Panc1 (cell line): Measurements from ENCODE around the gene APLN. TPM values are rescaled to one million over a fixed set of nuclear protein-coding genes. Genes with fewer than 3 reads are reported as not detected.

Experiments
- ATAC-seq: fragments of 200-7000 bp; cut with Tn5 transposase; 2 replicates; pipeline ENCODE4 v1.9.1; 2020; ENCODE audit warnings: mild to moderate bottlenecking, moderate library complexity
- BruUV-seq: library from RNA; stranded (reverse); fragments of 400-500 nt; replicated peaks from 2 replicates; lab custom pipeline; 2021; lab: Mats Ljungman, UMichigan
- CTCF ChIA-PET: fragments of 300-600 bp; sonication (Branson Sonifier 250); formaldehyde crosslinking; loops from one replicate; lab custom pipeline; 2022; ENCODE audit warnings: antibody characterized with exemption; lab: Charles Lee
- POLR2A ChIA-PET: fragments of 300-600 bp; sonication (Branson Sonifier 250); formaldehyde crosslinking; loops from one replicate; lab custom pipeline; 2022; ENCODE audit warnings: antibody characterized with exemption; lab: Charles Lee
- DNase-seq: peaks from one replicate; pipeline ENCODE4 v3.0.0-alpha.2; 2010; ENCODE audit warnings: low read depth, low spot score
- H3K27ac ChIP-seq: 2 replicates; pipeline ENCODE4 v1.5.1; 2011; ENCODE audit warnings: mild to moderate bottlenecking, low read length, inconsistent platforms
- H3K27me3 ChIP-seq: fragments of 200-500 bp; sonication (Bioruptor generic); 2 replicates; pipeline ENCODE4 v1.6.0; 2014; ENCODE audit warnings: low read length, inconsistent platforms; ENCODE audit not compliant: control insufficient read depth, insufficient read depth
- H3K36me3 ChIP-seq: fragments of 200-500 bp; sonication (Bioruptor generic); 2 replicates; pipeline ENCODE4 v1.5.1; 2014; ENCODE audit warnings: inconsistent platforms, mild to moderate bottlenecking, low read length, moderate library complexity; ENCODE audit not compliant: control insufficient read depth, insufficient read depth
- H3K4me1 ChIP-seq: 2 replicates; pipeline ENCODE4 v1.5.1; 2011; ENCODE audit warnings: inconsistent platforms, mild to moderate bottlenecking, low read length, moderate library complexity; ENCODE audit not compliant: control insufficient read depth, insufficient read depth
- H3K4me3 ChIP-seq, 2 experiments: 2 replicates each; pipeline ENCODE4 v1.5.1; 2011 to 2012; ENCODE audit warnings: low read depth in 2 of 2, low read length in 2 of 2, mild to moderate bottlenecking in 2 of 2, inconsistent platforms in 1 of 2, moderate library complexity in 1 of 2
- H3K9me3 ChIP-seq: fragments of 200-500 bp; sonication (Bioruptor generic); 2 replicates; pipeline ENCODE4 v1.5.1; 2014; ENCODE audit warnings: low read depth, mild to moderate bottlenecking, inconsistent platforms, low read length, moderate library complexity; ENCODE audit not compliant: control insufficient read depth, insufficient read depth
- CTCF ChIP-seq: fragments of 450-650 bp; IDR thresholded peaks from 2 replicates; pipeline ENCODE4 v1.5.1; 2017; ENCODE audit warnings: mild to moderate bottlenecking
- POLR2AphosphoS5 ChIP-seq: IDR thresholded peaks from 2 replicates; pipeline ENCODE4 v1.6.1; 2012; ENCODE audit warnings: mild to moderate bottlenecking, low read depth, low read length, moderate library complexity
- SIN3A ChIP-seq: IDR thresholded peaks from 2 replicates; pipeline ENCODE4 v1.6.1; 2012; ENCODE audit warnings: low read depth, mild to moderate bottlenecking, low read length, moderate library complexity, borderline replicate concordance; ENCODE audit not compliant: insufficient read depth
- TCF7L2 ChIP-seq: IDR thresholded peaks from 2 replicates; pipeline ENCODE4 v1.6.1; 2011; ENCODE audit warnings: mild to moderate bottlenecking, low read depth, low read length, inconsistent platforms
- in situ Hi-C: cut with HindIII; loops from 2 replicates; pipeline ENCODE4 v1.10.0; 2016; ENCODE audit warnings: low sequenced_read_pairs, low pct_unique_long_range_greater_than_20kb
- intact Hi-C: fragments of 100-400 bp; cut with micrococcal nuclease; formaldehyde crosslinking; loops from one replicate; pipeline ENCODE4 v1.10.0; 2022; ENCODE audit not compliant: unreplicated experiment
- total RNA-seq: library from RNA; stranded (reverse); gene quantifications from one replicate; pipeline ENCODE4 v1.2.1, GENCODE V29; 2021; ENCODE audit not compliant: unreplicated experiment
- TF ChIP-seq, protein P1 (sequence below), 2 experiments: IDR thresholded peaks; 2 replicates each; pipeline ENCODE4 v1.6.1; 2011 to 2012; ENCODE audit warnings: low read depth in 2 of 2, control low read depth in 1 of 2, low read length in 1 of 2, mild to moderate bottlenecking in 1 of 2, moderate library complexity in 1 of 2; ENCODE audit not compliant: insufficient read depth in 1 of 2

Gene APLN
- total RNA-seq, 1 experiment from 2014 or later: 1.1 TPM

- in situ Hi-C loops: no loop called here
- ATAC-seq (no peak), DNase-seq (no peak)
- Histone ChIP-seq H3K36me3 (no peaks in the 10 kb centered on the region), H3K4me3 (no peak overlapping the region), H3K27me3 (no peaks in the 10 kb centered on the region), H3K27ac (no peak overlapping the region), H3K4me1 (no peaks in the 10 kb centered on the region), H3K9me3 (no peaks in the 10 kb centered on the region)
- ChIA-PET CTCF (no interaction called here), POLR2A (no interaction called here)
- TF ChIP-seq POLR2AphosphoS5: no peak
- no peak for TF ChIP-seq CTCF
- TF ChIP-seq TCF7L2: no peak
- TF ChIP-seq, protein P1, sequence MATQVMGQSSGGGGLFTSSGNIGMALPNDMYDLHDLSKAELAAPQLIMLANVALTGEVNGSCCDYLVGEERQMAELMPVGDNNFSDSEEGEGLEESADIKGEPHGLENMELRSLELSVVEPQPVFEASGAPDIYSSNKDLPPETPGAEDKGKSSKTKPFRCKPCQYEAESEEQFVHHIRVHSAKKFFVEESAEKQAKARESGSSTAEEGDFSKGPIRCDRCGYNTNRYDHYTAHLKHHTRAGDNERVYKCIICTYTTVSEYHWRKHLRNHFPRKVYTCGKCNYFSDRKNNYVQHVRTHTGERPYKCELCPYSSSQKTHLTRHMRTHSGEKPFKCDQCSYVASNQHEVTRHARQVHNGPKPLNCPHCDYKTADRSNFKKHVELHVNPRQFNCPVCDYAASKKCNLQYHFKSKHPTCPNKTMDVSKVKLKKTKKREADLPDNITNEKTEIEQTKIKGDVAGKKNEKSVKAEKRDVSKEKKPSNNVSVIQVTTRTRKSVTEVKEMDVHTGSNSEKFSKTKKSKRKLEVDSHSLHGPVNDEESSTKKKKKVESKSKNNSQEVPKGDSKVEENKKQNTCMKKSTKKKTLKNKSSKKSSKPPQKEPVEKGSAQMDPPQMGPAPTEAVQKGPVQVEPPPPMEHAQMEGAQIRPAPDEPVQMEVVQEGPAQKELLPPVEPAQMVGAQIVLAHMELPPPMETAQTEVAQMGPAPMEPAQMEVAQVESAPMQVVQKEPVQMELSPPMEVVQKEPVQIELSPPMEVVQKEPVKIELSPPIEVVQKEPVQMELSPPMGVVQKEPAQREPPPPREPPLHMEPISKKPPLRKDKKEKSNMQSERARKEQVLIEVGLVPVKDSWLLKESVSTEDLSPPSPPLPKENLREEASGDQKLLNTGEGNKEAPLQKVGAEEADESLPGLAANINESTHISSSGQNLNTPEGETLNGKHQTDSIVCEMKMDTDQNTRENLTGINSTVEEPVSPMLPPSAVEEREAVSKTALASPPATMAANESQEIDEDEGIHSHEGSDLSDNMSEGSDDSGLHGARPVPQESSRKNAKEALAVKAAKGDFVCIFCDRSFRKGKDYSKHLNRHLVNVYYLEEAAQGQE (IDR thresholded peaks at IDR 0.05; ENCODE audit: insufficient read depth in 1 of 2, low read depth in 2 of 2, low read length in 1 of 2): no peak
- no peak for TF ChIP-seq SIN3A
- BruUV-seq: no TSS peak
- intact Hi-C loops: no loop called here
These were observed 40.1 kb downstream of the APLN start for GRCh38 chrX:129614481-129615255.

DNA sequence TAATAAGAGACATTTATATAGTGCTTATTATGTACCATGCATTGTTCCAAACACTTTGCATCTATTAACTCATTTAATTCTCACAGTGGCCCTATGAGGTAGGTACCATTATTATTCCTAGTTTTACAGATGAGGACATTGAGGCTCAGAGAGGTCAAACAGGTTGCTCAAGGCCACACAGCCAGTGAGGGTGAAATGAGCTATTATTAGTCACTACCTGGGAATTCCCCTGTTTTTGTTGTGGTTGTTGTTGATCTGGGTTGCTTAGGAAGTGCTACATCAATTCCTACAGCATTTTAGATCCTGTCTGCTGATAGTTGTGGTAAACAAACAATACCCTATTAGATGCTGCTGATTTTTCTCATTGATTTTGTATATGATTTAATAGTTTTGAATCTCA is 41.2 kb downstream of the APLN start:
- ATAC-seq (no peak), DNase-seq (no peak)
- TF ChIP-seq SIN3A: no peak
- no peak for TF ChIP-seq TCF7L2
- TF ChIP-seq, protein P1 (IDR thresholded peaks at IDR 0.05; ENCODE audit: insufficient read depth in 1 of 2, low read depth in 2 of 2, low read length in 1 of 2): no peak
- TF ChIP-seq CTCF: no peak
- TF ChIP-seq POLR2AphosphoS5: no peak
- ChIA-PET POLR2A (no interaction called here), CTCF (no interaction called here)
- H3K27ac ChIP-seq: no peak overlapping the region
- intact Hi-C loops: no loop called here
- H3K36me3 ChIP-seq: no peaks in the 10 kb centered on the region
- in situ Hi-C loops: no loop called here
- no peaks in the 10 kb centered on the region for H3K9me3 ChIP-seq
- H3K4me3 ChIP-seq: no peak overlapping the region
- BruUV-seq: no TSS peak
- H3K4me1 ChIP-seq: no peaks in the 10 kb centered on the region
- no peaks in the 10 kb centered on the region for H3K27me3 ChIP-seq
